Mononuclear cell (primary cell): ENCODE data around the gene STYXL2. TPM values are rescaled to one million over a fixed set of nuclear protein-coding genes. Genes with fewer than 3 reads are reported as not detected.

Experiments used
- total RNA-seq: library from RNA; depleted of rRNA; stranded (reverse); fragments of >200 nt; gene quantifications from one replicate; pipeline ENCODE4 v1.2.3, GENCODE V29; 2012

STYXL2 gene
- total RNA-seq, 1 donor: not detected

Other genes with a start within 250 kb of the STYXL2 start
- 27.5 TPM for gene TADA1, start 217.8 kb upstream of the STYXL2 start, total RNA-seq
- 1.5 TPM for gene ILDR2, start 118.5 kb upstream of the STYXL2 start, total RNA-seq
- gene MAEL, start 104.8 kb upstream of the STYXL2 start, total RNA-seq: not detected
- gene GPA33, start 3.7 kb upstream of the STYXL2 start, total RNA-seq: 2.6 TPM
- 47.5 TPM for gene POU2F1, start 126.8 kb downstream of the STYXL2 start, total RNA-seq